PC-3 (cell line): ENCODE measurements around the gene ARHGAP23.

ENCODE experiments used
- CTCF ChIP-seq: fragments of 300-600 bp; sonication (generic); conservative IDR thresholded peaks from 2 replicates; pipeline ENCODE4 v1.5.1; 2017; ENCODE audit warnings: antibody characterized with exemption, low read depth, mild to moderate bottlenecking, low read length
- EZH2 ChIP-seq: fragments of 300-600 bp; sonication (generic); IDR thresholded peaks from one replicate; pipeline ENCODE4 v1.6.1; 2017; ENCODE audit warnings: antibody characterized with exemption, mild to moderate bottlenecking, low read length; ENCODE audit not compliant: unreplicated experiment
- EZH2phosphoT487 ChIP-seq: fragments of 300-600 bp; sonication (generic); IDR thresholded peaks from 2 replicates; pipeline ENCODE4 v1.6.1; 2018; ENCODE audit warnings: mild to moderate bottlenecking, antibody characterized with exemption, low read length, borderline replicate concordance

DNA sequence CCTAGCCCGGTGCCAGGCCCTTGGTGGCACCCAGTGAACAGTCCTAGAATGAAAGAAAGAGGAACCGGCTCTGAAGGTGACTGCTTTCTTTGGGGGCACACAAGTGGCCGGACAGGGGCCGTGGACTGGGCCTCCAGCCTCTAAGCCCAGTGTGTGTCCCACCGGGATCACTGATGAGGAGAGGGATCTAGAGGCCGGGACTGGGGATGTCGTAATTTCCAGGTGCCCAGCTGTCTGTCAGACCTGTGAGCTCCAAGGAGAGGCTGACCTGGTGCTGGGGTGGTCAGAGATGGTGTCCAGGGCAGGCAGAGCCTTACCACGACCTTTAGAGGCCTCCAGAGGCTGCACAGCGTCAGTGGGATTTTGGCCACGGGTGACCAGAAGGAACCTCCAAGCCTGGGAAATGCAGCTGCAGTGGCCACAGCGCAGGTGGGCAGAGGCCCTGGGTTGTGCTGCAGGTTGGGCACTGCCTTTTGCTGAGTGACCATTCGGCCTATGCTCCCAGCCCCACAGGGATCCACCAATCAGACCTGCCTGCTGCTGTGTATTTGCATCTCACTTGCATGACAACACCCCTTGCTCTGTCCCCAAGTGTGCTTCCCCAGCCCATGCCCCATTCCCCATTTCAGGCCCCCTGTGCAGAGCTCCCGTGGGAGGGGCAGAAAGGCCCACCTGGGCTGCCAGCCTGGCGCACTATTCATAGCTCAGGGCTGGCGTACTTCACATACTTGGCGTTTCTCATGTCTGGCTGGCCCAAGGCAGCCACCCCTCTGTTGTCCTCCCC is 12.5 kb downstream of the ARHGAP23 start:
- no peak for TF ChIP-seq CTCF
- no peak for TF ChIP-seq EZH2phosphoT487
- TF ChIP-seq EZH2, result no peak
